Measurements from ENCODE around the gene BICD2.
"Not testable (repeated sequence)": the region's sequence is repeated elsewhere in the genome, so short reads cannot be mapped to it uniquely, and the experiment has no call there.

BICD2 gene

GRCh38 chr9:92764381-92764987, at the start of gene BICD2:
BICD2 (minus strand) TSS chr9:92764833; CDS start chr9:92764744, 89 bp downstream.
- Histone ChIP-seq H3K4me3 (ENCODE audit: low read depth, low read length) (peak within 1 kb of the TSS; percentile 98), H3K79me2 (ENCODE audit: control insufficient read depth, insufficient read depth, low read length, unreplicated experiment) (peaks cover 51% of the 10 kb centered on the region), H3K4me1 (ENCODE audit: control insufficient read depth, insufficient read depth, low read length, unreplicated experiment) (peaks cover 20% of the 10 kb centered on the region)

DNA sequence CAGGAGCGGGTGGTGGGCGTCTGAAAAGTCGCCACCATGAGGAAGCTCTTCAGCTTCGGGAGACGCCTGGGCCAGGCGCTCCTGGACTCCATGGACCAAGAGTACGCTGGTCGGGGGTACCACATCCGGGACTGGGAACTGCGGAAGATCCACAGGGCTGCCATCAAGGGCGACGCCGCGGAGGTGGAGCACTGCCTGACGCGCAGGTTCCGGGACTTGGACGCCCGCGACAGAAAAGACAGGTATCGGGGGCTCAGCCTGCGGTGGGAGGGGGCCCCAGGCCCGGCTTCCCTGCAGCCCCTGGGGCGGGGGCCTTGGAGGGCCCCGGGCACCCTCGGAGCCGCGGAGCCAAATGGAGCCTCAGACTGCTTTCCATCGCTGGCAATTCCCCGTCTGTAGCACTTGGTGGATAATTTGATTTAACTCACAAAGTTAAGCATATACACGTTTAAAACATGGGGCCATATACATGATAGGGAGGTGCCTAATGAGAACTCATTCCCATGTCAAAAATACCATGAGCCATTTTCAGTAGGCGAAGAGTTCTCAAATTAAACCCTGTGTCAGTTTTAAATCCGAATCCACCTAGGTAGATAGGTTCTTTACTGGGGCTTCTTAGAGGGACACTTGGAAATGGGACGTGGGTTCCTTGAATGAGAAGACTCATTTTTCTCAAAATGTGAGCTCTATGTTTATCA, 45.1 kb upstream of the BICD2 start:
- not testable (repeated sequence) for H3K4me1 ChIP-seq (ENCODE audit: control insufficient read depth, insufficient read depth, low read length, unreplicated experiment); H3K27ac ChIP-seq (ENCODE audit: low read depth, low read length); H2AFZ ChIP-seq (ENCODE audit: low read length, unreplicated experiment); H3K36me3 ChIP-seq (ENCODE audit: insufficient read depth, low read length); H3K79me2 ChIP-seq (ENCODE audit: control insufficient read depth, insufficient read depth, low read length, unreplicated experiment); H3K4me3 ChIP-seq (ENCODE audit: low read depth, low read length)
- peaks cover 95% of the 10 kb centered on the region for H3K27me3 ChIP-seq (ENCODE audit: insufficient read depth, low read length)

More at GRCh38 chr9:92764381-92764987, at the start of gene BICD2:
- Histone ChIP-seq H2AFZ (ENCODE audit: low read length, unreplicated experiment) (peak within 1 kb of the TSS; percentile 92), H3K36me3 (ENCODE audit: insufficient read depth, low read length) (no peaks in the 10 kb centered on the region), H3K27ac (ENCODE audit: low read depth, low read length) (peak within 1 kb of the TSS; percentile 90), H3K27me3 (ENCODE audit: insufficient read depth, low read length) (no peaks in the 10 kb centered on the region; the same call in 1 of the 2 replicates)

GRCh38 chr9:92808726-92809451, 44.3 kb upstream of the BICD2 start:
- Histone ChIP-seq H2AFZ (ENCODE audit: low read length, unreplicated experiment) (peak overlapping the region; percentile 25), H3K36me3 (ENCODE audit: insufficient read depth, low read length) (no peaks in the 10 kb centered on the region), H3K27me3 (ENCODE audit: insufficient read depth, low read length) (peaks cover 95% of the 10 kb centered on the region), H3K27ac (ENCODE audit: low read depth, low read length) (no peak overlapping the region), H3K79me2 (ENCODE audit: control insufficient read depth, insufficient read depth, low read length, unreplicated experiment) (no peaks in the 10 kb centered on the region), H3K4me3 (ENCODE audit: low read depth, low read length) (peak overlapping the region; percentile 40; the same call in 1 of the 2 replicates), H3K4me1 (ENCODE audit: control insufficient read depth, insufficient read depth, low read length, unreplicated experiment) (no peaks in the 10 kb centered on the region)

GRCh38 chr9:92807757-92808725, 43.4 kb upstream of the BICD2 start:
- H3K27ac ChIP-seq (ENCODE audit: low read depth, low read length) = no peak overlapping the region
- H3K4me1 ChIP-seq (ENCODE audit: control insufficient read depth, insufficient read depth, low read length, unreplicated experiment) = no peaks in the 10 kb centered on the region
- H3K36me3 ChIP-seq (ENCODE audit: insufficient read depth, low read length) = no peaks in the 10 kb centered on the region
- no peak overlapping the region for H3K4me3 ChIP-seq (ENCODE audit: low read depth, low read length)
- H3K27me3 ChIP-seq (ENCODE audit: insufficient read depth, low read length) = peaks cover 93% of the 10 kb centered on the region
- no peak overlapping the region for H2AFZ ChIP-seq (ENCODE audit: low read length, unreplicated experiment)
- H3K79me2 ChIP-seq (ENCODE audit: control insufficient read depth, insufficient read depth, low read length, unreplicated experiment) = no peaks in the 10 kb centered on the region

GRCh38 chr9:92807031-92807756, 42.6 kb upstream of the BICD2 start:
- Histone ChIP-seq H3K79me2 (ENCODE audit: control insufficient read depth, insufficient read depth, low read length, unreplicated experiment) (no peaks in the 10 kb centered on the region), H3K36me3 (ENCODE audit: insufficient read depth, low read length) (no peaks in the 10 kb centered on the region), H2AFZ (ENCODE audit: low read length, unreplicated experiment) (no peak overlapping the region), H3K27ac (ENCODE audit: low read depth, low read length) (no peak overlapping the region), H3K4me3 (ENCODE audit: low read depth, low read length) (no peak overlapping the region), H3K4me1 (ENCODE audit: control insufficient read depth, insufficient read depth, low read length, unreplicated experiment) (no peaks in the 10 kb centered on the region), H3K27me3 (ENCODE audit: insufficient read depth, low read length) (peaks cover 88% of the 10 kb centered on the region)

GRCh38 chr9:92804727-92805126, 40.1 kb upstream of the BICD2 start:
- Histone ChIP-seq H2AFZ (ENCODE audit: low read length, unreplicated experiment) (no peak overlapping the region), H3K27me3 (ENCODE audit: insufficient read depth, low read length) (peaks cover 76% of the 10 kb centered on the region), H3K79me2 (ENCODE audit: control insufficient read depth, insufficient read depth, low read length, unreplicated experiment) (no peaks in the 10 kb centered on the region), H3K36me3 (ENCODE audit: insufficient read depth, low read length) (no peaks in the 10 kb centered on the region), H3K4me3 (ENCODE audit: low read depth, low read length) (no peak overlapping the region), H3K27ac (ENCODE audit: low read depth, low read length) (no peak overlapping the region), H3K4me1 (ENCODE audit: control insufficient read depth, insufficient read depth, low read length, unreplicated experiment) (no peaks in the 10 kb centered on the region)

GRCh38 chr9:92798358-92798757, 33.7 kb upstream of the BICD2 start:
- Histone ChIP-seq H2AFZ (ENCODE audit: low read length, unreplicated experiment) (no peak overlapping the region), H3K27me3 (ENCODE audit: insufficient read depth, low read length) (peaks cover 59% of the 10 kb centered on the region), H3K79me2 (ENCODE audit: control insufficient read depth, insufficient read depth, low read length, unreplicated experiment) (no peaks in the 10 kb centered on the region), H3K36me3 (ENCODE audit: insufficient read depth, low read length) (no peaks in the 10 kb centered on the region), H3K4me3 (ENCODE audit: low read depth, low read length) (no peak overlapping the region), H3K27ac (ENCODE audit: low read depth, low read length) (no peak overlapping the region), H3K4me1 (ENCODE audit: control insufficient read depth, insufficient read depth, low read length, unreplicated experiment) (no peaks in the 10 kb centered on the region)

DNA sequence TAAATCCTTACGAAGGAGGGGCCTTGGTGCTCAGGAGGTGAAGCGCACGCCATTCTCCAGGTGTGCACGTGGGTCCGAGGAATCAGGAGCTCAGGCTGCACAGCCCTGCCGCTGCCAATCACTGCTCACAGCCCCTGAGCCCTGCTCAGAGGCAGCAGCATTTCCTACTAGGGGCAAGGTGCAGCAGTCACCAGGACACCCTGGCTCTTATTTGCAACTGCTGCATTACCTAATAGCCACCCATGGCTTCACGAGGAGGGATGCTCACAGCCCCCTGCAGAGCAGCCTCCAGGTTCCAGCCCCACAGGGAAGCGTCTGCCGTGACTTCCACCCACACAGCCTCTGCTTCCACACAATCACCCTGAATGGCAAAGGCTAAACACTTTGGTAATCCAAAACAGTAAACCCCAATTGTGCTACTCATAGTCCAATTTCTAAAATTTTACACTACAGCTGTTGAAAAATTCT, 31.7 kb upstream of the BICD2 start:
- H2AFZ ChIP-seq (ENCODE audit: low read length, unreplicated experiment); H3K4me3 ChIP-seq (ENCODE audit: low read depth, low read length): not testable (repeated sequence)
- peaks cover 48% of the 10 kb centered on the region for H3K27me3 ChIP-seq (ENCODE audit: insufficient read depth, low read length)

GRCh38 chr9:92795598-92796336, 31.1 kb upstream of the BICD2 start:
- Histone ChIP-seq H2AFZ (ENCODE audit: low read length, unreplicated experiment) (no peak overlapping the region), H3K27me3 (ENCODE audit: insufficient read depth, low read length) (peaks cover 44% of the 10 kb centered on the region), H3K36me3 (ENCODE audit: insufficient read depth, low read length) (no peaks in the 10 kb centered on the region), H3K79me2 (ENCODE audit: control insufficient read depth, insufficient read depth, low read length, unreplicated experiment) (no peaks in the 10 kb centered on the region), H3K4me1 (ENCODE audit: control insufficient read depth, insufficient read depth, low read length, unreplicated experiment) (no peaks in the 10 kb centered on the region), H3K27ac (ENCODE audit: low read depth, low read length) (no peak overlapping the region), H3K4me3 (ENCODE audit: low read depth, low read length) (no peak overlapping the region)

More for the DNA sequence above, 31.7 kb upstream of the BICD2 start:
- H3K79me2 ChIP-seq (ENCODE audit: control insufficient read depth, insufficient read depth, low read length, unreplicated experiment); H3K4me1 ChIP-seq (ENCODE audit: control insufficient read depth, insufficient read depth, low read length, unreplicated experiment); H3K27ac ChIP-seq (ENCODE audit: low read depth, low read length); H3K36me3 ChIP-seq (ENCODE audit: insufficient read depth, low read length): not testable (repeated sequence)

All from ACC112 (cell line).